HFFc6 (cell line): Measurements from ENCODE around the gene C19orf81. TPM values are rescaled to one million over a fixed set of nuclear protein-coding genes. Genes with fewer than 3 reads are reported as not detected.

ENCODE experiments used
- DNase-seq: peaks from one replicate; pipeline ENCODE4 v3.0.0-alpha.2; 2018
- H3K27ac Mint-ChIP-seq: 2 replicates; pipeline ENCODE4 v1.8.0; 2020; ENCODE audit warnings: mild to moderate bottlenecking, mixed read lengths
- H3K27me3 Mint-ChIP-seq: 2 replicates; pipeline ENCODE4 v1.8.0; 2021; ENCODE audit warnings: mild to moderate bottlenecking, moderate library complexity, mixed read lengths; ENCODE audit not compliant: insufficient read depth
- H3K36me3 Mint-ChIP-seq: 2 replicates; pipeline ENCODE4 v1.8.0; 2021; ENCODE audit warnings: low read depth, mixed read lengths
- H3K4me1 Mint-ChIP-seq: 2 replicates; pipeline ENCODE4 v1.8.0; 2020; ENCODE audit warnings: low read depth, mixed read lengths
- H3K4me3 Mint-ChIP-seq: 2 replicates; pipeline ENCODE4 v1.8.0; 2020; ENCODE audit warnings: mild to moderate bottlenecking, moderate library complexity, mixed read lengths
- H3K9me3 Mint-ChIP-seq: 2 replicates; pipeline ENCODE4 v1.8.0; 2020; ENCODE audit warnings: mild to moderate bottlenecking, mixed read lengths
- total RNA-seq, 6 experiments: library from RNA; stranded (reverse); fragmentation: NEBNext Ultra II Directional; extraction: Animal tissue kit (Norgen Biotek cat#: 25700); gene quantifications; 2 replicates in 1 of 6; 3 replicates in 5 of 6; pipeline ENCODE4 v1.2.3, GENCODE V29; 2021
- TF ChIP-seq, protein P1 (sequence below): fragments of 200-600 bp; sonication (generic); IDR thresholded peaks from 2 replicates; pipeline ENCODE4 v1.5.0; 2021; ENCODE audit warnings: antibody characterized with exemption, mild to moderate bottlenecking

C19orf81 gene
- total RNA-seq, 6 experiments from 2014 or later, result 0.64 to 0.94 (median 0.68) TPM; not detected in 3

DNA sequence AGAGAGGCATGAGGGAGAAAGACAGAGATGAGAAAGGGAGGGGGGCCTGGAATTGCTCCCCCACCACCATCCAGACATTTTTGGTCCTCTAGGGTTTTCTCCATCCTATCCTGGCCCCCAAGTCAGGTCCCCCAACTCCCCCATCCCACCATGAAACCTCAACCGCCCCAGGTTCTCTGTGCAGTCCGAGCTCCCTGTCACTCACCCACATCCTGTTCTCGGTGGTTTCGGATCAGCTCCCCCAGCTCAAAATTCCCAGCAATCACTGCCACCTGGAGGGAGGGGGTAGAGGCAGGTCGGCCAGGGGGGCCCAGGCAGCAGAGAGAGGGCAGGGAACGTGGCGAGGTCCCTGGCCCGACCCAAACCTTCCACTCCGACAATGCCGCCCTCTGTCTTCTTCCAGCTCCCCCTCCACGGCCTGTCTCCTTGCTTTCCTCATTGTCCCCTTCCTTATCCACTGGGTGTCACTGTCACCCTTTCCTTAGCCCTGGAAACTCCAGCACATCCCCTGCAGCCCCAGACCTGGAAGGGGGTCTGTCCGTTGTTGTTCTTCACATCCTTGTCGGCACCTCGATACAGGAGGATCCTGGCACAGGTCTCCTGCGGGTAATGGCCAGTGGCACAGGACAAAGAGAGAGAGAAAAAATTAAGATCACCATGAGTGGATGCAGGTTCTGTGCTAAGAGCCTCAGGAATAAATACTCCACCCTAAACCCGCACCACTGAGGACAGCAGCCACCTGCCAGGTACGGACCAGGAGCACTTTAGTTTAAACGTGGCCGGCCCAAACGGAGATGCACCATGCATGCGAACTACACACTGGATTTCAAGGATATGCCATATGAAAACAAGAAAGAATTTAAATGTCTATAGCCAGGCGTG lies 54.9 kb downstream of the C19orf81 start:
- Mint-ChIP-seq H3K36me3 (no peaks in the 10 kb centered on the region), H3K27ac (peak overlapping the region; percentile 20; the same call in 1 of the 2 replicates), H3K4me1 (peaks cover 17% of the 10 kb centered on the region), H3K27me3 (peaks cover 11% of the 10 kb centered on the region), H3K9me3 (no peaks in the 10 kb centered on the region), H3K4me3 (no peak overlapping the region)
- TF ChIP-seq, protein P1, sequence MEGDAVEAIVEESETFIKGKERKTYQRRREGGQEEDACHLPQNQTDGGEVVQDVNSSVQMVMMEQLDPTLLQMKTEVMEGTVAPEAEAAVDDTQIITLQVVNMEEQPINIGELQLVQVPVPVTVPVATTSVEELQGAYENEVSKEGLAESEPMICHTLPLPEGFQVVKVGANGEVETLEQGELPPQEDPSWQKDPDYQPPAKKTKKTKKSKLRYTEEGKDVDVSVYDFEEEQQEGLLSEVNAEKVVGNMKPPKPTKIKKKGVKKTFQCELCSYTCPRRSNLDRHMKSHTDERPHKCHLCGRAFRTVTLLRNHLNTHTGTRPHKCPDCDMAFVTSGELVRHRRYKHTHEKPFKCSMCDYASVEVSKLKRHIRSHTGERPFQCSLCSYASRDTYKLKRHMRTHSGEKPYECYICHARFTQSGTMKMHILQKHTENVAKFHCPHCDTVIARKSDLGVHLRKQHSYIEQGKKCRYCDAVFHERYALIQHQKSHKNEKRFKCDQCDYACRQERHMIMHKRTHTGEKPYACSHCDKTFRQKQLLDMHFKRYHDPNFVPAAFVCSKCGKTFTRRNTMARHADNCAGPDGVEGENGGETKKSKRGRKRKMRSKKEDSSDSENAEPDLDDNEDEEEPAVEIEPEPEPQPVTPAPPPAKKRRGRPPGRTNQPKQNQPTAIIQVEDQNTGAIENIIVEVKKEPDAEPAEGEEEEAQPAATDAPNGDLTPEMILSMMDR, result peak; percentile 46; the same call in 1 of the 2 replicates
- DNase-seq, result no peak

DNA sequence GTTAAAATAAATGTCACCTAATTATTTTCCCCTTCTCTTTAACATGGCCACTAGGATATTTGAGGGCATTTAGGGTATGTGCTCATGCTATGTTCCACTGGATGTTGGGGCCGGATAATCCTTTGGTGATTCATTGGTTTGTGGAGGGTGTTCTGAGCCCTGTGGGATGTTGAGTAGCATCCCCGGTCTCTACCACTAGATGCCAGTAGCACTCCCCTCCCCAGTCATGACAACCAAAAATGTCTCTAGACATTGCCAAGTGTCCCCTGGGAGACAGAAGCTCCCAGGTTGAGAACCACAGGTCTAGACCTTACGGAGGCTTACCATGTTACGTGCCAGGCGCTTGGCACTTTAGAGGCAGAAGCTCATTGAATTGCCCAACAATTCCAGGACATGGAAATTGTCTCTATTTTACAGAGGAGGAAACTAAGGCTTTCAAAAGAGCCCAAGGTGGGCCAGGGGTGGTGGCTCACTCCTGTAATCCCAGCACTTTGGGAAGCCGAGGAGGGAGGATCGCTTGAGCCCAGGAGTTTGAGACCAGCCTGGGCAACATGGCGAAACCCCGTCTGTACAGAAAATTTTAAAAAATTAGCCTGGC lies 56.3 kb downstream of the C19orf81 start:
- Mint-ChIP-seq H3K9me3 (no peaks in the 10 kb centered on the region), H3K36me3 (no peaks in the 10 kb centered on the region), H3K27me3 (peaks cover 7% of the 10 kb centered on the region), H3K4me3 (no peak overlapping the region), H3K27ac (peak overlapping the region; percentile 29; the same call in 1 of the 2 replicates), H3K4me1 (peaks cover 17% of the 10 kb centered on the region)
- DNase-seq, result peak; percentile 80
- TF ChIP-seq, protein P1, result peak; percentile 87

DNA sequence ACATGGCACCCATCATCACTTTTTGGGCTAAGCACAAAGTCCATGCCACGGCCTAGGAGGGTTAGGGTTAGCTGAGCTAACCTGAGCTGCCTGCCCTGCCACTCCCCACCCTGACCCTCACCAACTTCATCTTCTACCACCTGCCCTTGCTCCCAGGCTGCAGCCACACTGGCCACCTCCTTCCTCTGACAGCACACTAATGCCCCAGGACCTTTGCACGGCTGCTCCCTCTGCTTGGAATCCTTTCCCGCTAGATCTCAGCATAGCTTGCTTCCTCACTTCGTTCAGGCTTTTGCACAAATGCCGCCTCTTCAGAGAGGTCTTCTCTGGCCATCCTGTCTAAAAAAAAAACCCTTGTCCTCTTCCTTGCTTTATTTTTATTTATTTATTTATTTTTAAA lies 57.1 kb downstream of the C19orf81 start:
- no peak for DNase-seq
- no peak overlapping the region for H3K27ac Mint-ChIP-seq
- peaks cover 9% of the 10 kb centered on the region for H3K27me3 Mint-ChIP-seq
- no peaks in the 10 kb centered on the region for H3K36me3 Mint-ChIP-seq
- TF ChIP-seq, protein P1, result no peak
- H3K4me3 Mint-ChIP-seq, result no peak overlapping the region
- H3K4me1 Mint-ChIP-seq, result peaks cover 17% of the 10 kb centered on the region
- H3K9me3 Mint-ChIP-seq, result no peaks in the 10 kb centered on the region

DNA sequence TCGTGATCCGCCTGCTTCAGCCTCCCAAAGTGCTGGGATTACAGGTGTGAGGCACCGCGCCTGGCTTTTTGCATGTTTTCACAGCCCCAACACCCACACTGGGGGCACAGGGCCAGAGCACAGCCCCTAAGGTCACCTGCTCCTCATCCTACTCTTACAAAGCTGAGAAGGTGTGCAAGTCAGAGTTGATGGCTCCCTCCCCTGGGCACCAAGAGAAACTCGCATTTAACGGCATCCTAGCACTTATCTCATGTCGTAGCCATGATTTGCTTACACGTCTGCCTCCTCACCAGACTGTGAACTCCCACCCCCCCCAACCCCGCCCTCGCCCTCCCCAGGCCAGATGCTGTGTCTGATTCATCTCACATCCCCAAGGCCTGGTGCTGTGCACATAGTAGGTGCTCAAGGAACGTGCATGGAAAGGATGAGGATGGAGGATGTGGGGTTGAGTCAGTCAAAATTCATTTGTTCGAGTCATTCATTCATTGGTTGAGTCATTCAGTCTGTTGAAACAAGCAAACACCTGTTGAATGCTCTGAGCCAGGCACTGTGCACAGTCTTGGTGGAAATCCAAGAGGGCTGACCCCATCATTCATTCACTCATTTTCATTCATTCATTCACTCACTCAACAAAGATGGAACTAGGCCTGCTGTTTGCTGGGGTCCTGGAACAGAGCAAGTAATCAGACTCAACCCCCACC lies 59.1 kb downstream of the C19orf81 start:
- H3K27ac Mint-ChIP-seq, result no peak overlapping the region
- H3K4me3 Mint-ChIP-seq, result no peak overlapping the region
- peaks cover 17% of the 10 kb centered on the region for H3K4me1 Mint-ChIP-seq
- no peaks in the 10 kb centered on the region for H3K9me3 Mint-ChIP-seq
- TF ChIP-seq, protein P1, result 0 out of 2 replicates have a peak, but pooled peaks have one; percentile 8
- no peaks in the 10 kb centered on the region for H3K36me3 Mint-ChIP-seq
- no peak for DNase-seq
- H3K27me3 Mint-ChIP-seq, result peaks cover 10% of the 10 kb centered on the region

Other genes with a start within 250 kb of the C19orf81 start
- gene SPIB, start 230.5 kb upstream of the C19orf81 start, total RNA-seq, result not detected
- not detected for gene MYBPC2, start 216.6 kb upstream of the C19orf81 start, total RNA-seq
- gene EMC10, start 172.9 kb upstream of the C19orf81 start, total RNA-seq, result 100 to 1,000 TPM in 2 of 6 experiments, 10 to 100 TPM in 4; 49.1 to 113 (median 55.2) TPM
- gene GARIN5A, start 172.6 kb upstream of the C19orf81 start, total RNA-seq, result 1 to 10 TPM in 1 of 6 experiments, under 1 TPM in 4, not detected in 1; 0.16 to 1.5 (median 0.28) TPM
- 10 to 100 TPM; 62.7 to 86.3 (median 72.8) TPM for gene JOSD2, start 138.3 kb upstream of the C19orf81 start, total RNA-seq
- gene ASPDH, start 135.5 kb upstream of the C19orf81 start, total RNA-seq, result not detected
- under 1 TPM; 0.07 to 0.14 (median 0.08) TPM for gene LRRC4B, start 81.0 kb upstream of the C19orf81 start, total RNA-seq
- gene SYT3, start 9.6 kb upstream of the C19orf81 start, total RNA-seq, result not detected
- gene SHANK1, start 70.4 kb downstream of the C19orf81 start, total RNA-seq, result 10 to 100 TPM in 4 of 6 experiments, 1 to 10 TPM in 2; 5.4 to 16.7 (median 14.7) TPM
- gene CLEC11A, start 73.9 kb downstream of the C19orf81 start, total RNA-seq, result 100 to 1,000 TPM; 140 to 182 (median 164) TPM
- not detected for gene GPR32, start 121.0 kb downstream of the C19orf81 start, total RNA-seq
- not detected for gene ACP4, start 141.0 kb downstream of the C19orf81 start, total RNA-seq
- not detected for gene KLK1, start 174.3 kb downstream of the C19orf81 start, total RNA-seq
- not detected for gene KLK15, start 184.1 kb downstream of the C19orf81 start, total RNA-seq
- not detected for gene KLK3, start 205.5 kb downstream of the C19orf81 start, total RNA-seq
- not detected for gene KLK2, start 224.0 kb downstream of the C19orf81 start, total RNA-seq